HepG2 (cell line): ENCODE data around the gene FRS2. TPM values are rescaled to one million over a fixed set of nuclear protein-coding genes. Genes with fewer than 3 reads are reported as not detected.

Experiments used
- MAF1 ChIP-seq: sonication (generic); formaldehyde crosslinking; IDR thresholded peaks from 2 replicates; pipeline ENCODE4 v1.5.0; 2020; ENCODE audit warnings: missing genetic modification reagents, borderline replicate concordance
- MEIS2 ChIP-seq: sonication (generic); formaldehyde crosslinking; IDR thresholded peaks from 2 replicates; pipeline ENCODE4 v1.9.0; 2021; ENCODE audit warnings: mild to moderate bottlenecking, missing genetic modification reagents
- MIER2 ChIP-seq: IDR thresholded peaks from 2 replicates; pipeline ENCODE4 v1.6.1; 2016; ENCODE audit warnings: missing biosample characterization, missing genetic modification reagents
- STAT6 ChIP-seq: sonication (generic); formaldehyde crosslinking; IDR thresholded peaks from 2 replicates; pipeline ENCODE4 v1.4.0; 2020; ENCODE audit warnings: missing genetic modification reagents, mild to moderate bottlenecking, borderline replicate concordance
- ZNF12 ChIP-seq: sonication (generic); formaldehyde crosslinking; IDR thresholded peaks from 2 replicates; pipeline ENCODE4 v1.5.0; 2020; ENCODE audit warnings: missing genetic modification reagents
- ZNF333 ChIP-seq: sonication (generic); formaldehyde crosslinking; IDR thresholded peaks from 2 replicates; pipeline ENCODE4 v1.4.0; 2020; ENCODE audit warnings: mild to moderate bottlenecking, missing genetic modification reagents, borderline replicate concordance
- ZNF549 ChIP-seq: sonication (generic); formaldehyde crosslinking; IDR thresholded peaks from 2 replicates; pipeline ENCODE4 v1.5.0; 2020; ENCODE audit warnings: missing genetic modification reagents
- polyA plus RNA-seq, 8 experiments: library from polyadenylated mRNA; depleted of rRNA in 3 of 8; stranded (reverse) in 7 of 8; unstranded in 1 of 8; fragments of >200 nt; fragmentation: Illumina TruSeq in 4 of 8; extraction: Trizol in 4 of 8; gene quantifications; 2 replicates each; pipeline versions ENCODE4 v1.2.1 to v1.2.3, GENCODE V29; 2011 to 2016; ENCODE audit warnings: low read depth in 4 of 8, missing spikeins in 1 of 8, mixed read lengths in 1 of 8; ENCODE audit not compliant: insufficient read depth in 1 of 8
- total RNA-seq, 5 experiments: library from RNA; depleted of rRNA; stranded (reverse); fragments of >200 nt; fragmentation: Illumina TruSeq; extraction: Trizol; gene quantifications; 2 replicates each; pipeline ENCODE4 v1.2.3, GENCODE V29; 2016; ENCODE audit warnings: low read depth in 1 of 5
- TF ChIP-seq, protein P1 (sequence below): sonication (generic); formaldehyde crosslinking; IDR thresholded peaks from 2 replicates; pipeline ENCODE4 v1.4.0; 2020; ENCODE audit warnings: mild to moderate bottlenecking, missing genetic modification reagents
- TF ChIP-seq, protein P2 (sequence below): sonication (generic); formaldehyde crosslinking; IDR thresholded peaks from 2 replicates; pipeline ENCODE4 v1.4.0; 2020; ENCODE audit warnings: missing genetic modification reagents

Gene FRS2
- total and polyA plus RNA-seq, 2 of the 13 experiments (the other 11 are each of a cell fraction or from before 2014, with no cell fraction given), result 8.3 to 16.8 TPM

DNA sequence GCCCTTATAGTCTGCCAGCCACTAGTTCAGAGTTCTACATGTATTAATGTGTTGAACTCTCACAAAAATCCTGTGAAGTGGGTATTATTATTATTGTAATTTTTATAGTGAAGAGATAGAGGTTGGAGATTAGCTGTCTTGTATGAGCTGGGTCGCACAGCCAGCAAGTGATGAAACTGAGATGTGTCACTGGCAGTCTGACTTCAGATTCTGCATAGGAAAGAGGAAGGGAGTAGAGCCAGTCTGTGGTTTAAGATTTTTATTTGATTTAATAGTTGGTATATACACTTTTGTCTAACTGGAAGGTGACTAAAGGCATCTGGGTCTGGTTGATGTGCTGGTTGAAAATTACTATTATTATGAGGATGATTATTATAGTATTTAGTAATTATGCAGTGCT, 5.8 kb upstream of the FRS2 start (continued):
- TF ChIP-seq STAT6 (CRISPR knock-in tag), result no peak
- TF ChIP-seq ZNF12 (CRISPR knock-in tag), result no peak
- no peak for TF ChIP-seq MEIS2 (CRISPR knock-in tag)
- TF ChIP-seq MAF1 (CRISPR knock-in tag), result no peak
- TF ChIP-seq ZNF549 (CRISPR knock-in tag), result no peak
- TF ChIP-seq MIER2 (CRISPR knock-in tag), result no peak
- TF ChIP-seq ZNF333 (CRISPR knock-in tag), result no peak
- TF ChIP-seq, protein P1, sequence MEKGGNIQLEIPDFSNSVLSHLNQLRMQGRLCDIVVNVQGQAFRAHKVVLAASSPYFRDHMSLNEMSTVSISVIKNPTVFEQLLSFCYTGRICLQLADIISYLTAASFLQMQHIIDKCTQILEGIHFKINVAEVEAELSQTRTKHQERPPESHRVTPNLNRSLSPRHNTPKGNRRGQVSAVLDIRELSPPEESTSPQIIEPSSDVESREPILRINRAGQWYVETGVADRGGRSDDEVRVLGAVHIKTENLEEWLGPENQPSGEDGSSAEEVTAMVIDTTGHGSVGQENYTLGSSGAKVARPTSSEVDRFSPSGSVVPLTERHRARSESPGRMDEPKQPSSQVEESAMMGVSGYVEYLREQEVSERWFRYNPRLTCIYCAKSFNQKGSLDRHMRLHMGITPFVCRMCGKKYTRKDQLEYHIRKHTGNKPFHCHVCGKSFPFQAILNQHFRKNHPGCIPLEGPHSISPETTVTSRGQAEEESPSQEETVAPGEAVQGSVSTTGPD (CRISPR knock-in tag), result no peak
- TF ChIP-seq, protein P2, sequence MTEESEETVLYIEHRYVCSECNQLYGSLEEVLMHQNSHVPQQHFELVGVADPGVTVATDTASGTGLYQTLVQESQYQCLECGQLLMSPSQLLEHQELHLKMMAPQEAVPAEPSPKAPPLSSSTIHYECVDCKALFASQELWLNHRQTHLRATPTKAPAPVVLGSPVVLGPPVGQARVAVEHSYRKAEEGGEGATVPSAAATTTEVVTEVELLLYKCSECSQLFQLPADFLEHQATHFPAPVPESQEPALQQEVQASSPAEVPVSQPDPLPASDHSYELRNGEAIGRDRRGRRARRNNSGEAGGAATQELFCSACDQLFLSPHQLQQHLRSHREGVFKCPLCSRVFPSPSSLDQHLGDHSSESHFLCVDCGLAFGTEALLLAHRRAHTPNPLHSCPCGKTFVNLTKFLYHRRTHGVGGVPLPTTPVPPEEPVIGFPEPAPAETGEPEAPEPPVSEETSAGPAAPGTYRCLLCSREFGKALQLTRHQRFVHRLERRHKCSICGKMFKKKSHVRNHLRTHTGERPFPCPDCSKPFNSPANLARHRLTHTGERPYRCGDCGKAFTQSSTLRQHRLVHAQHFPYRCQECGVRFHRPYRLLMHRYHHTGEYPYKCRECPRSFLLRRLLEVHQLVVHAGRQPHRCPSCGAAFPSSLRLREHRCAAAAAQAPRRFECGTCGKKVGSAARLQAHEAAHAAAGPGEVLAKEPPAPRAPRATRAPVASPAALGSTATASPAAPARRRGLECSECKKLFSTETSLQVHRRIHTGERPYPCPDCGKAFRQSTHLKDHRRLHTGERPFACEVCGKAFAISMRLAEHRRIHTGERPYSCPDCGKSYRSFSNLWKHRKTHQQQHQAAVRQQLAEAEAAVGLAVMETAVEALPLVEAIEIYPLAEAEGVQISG, result no peak
